GM18526 (cell line): ENCODE results near the gene NHSL2.

Experiments
- POLR2A ChIP-seq: IDR thresholded peaks from 3 replicates; pipeline ENCODE4 v1.6.1; 2011; ENCODE audit not compliant: insufficient read length; ENCODE audit errors: extremely low read depth

Gene NHSL2

GRCh38 chrX:72042852-72043248, 132.2 kb downstream of the NHSL2 start:
- no peak for TF ChIP-seq POLR2A

GRCh38 chrX:72043636-72044035, 133.0 kb downstream of the NHSL2 start:
- no peak for TF ChIP-seq POLR2A

- no peak for TF ChIP-seq POLR2A
Observed at GRCh38 chrX:72045141-72045540, 134.5 kb downstream of the NHSL2 start.

- TF ChIP-seq POLR2A = no peak
Observed at GRCh38 chrX:72045552-72046277, 135.1 kb downstream of the NHSL2 start.

GRCh38 chrX:72046447-72046846, 135.8 kb downstream of the NHSL2 start:
- TF ChIP-seq POLR2A = no peak

GRCh38 chrX:72048510-72049455, 138.1 kb downstream of the NHSL2 start:
- TF ChIP-seq POLR2A = no peak

GRCh38 chrX:72050011-72050410, 139.4 kb downstream of the NHSL2 start:
- TF ChIP-seq POLR2A = no peak

- no peak for TF ChIP-seq POLR2A
Observed at GRCh38 chrX:72051589-72051988, 140.9 kb downstream of the NHSL2 start.

- no peak for TF ChIP-seq POLR2A
Observed at GRCh38 chrX:72052415-72053090, 141.9 kb downstream of the NHSL2 start.

- TF ChIP-seq POLR2A = no peak
Observed at GRCh38 chrX:72053508-72053907, 142.9 kb downstream of the NHSL2 start.

GRCh38 chrX:72054779-72055489, 144.3 kb downstream of the NHSL2 start:
- no peak for TF ChIP-seq POLR2A

GRCh38 chrX:72057331-72057730, 146.7 kb downstream of the NHSL2 start:
- no peak for TF ChIP-seq POLR2A

GRCh38 chrX:72057849-72058248, 147.2 kb downstream of the NHSL2 start:
- TF ChIP-seq POLR2A = no peak

GRCh38 chrX:72060196-72060920, 149.7 kb downstream of the NHSL2 start:
- no peak for TF ChIP-seq POLR2A
